Endothelial cell of hepatic sinusoid (primary cell): ENCODE data around the gene DTNB.

Experiments used
- in situ Hi-C: cut with HindIII; loops from 2 replicates; pipeline ENCODE4 v1.10.0; 2017; ENCODE audit warnings: low sequenced_read_pairs

Gene DTNB

GRCh38 chr2:25358249-25358815 is 315.0 kb downstream of the DTNB start:
- in situ Hi-C loops, result no loop called here

- in situ Hi-C loops, result no loop called here
Measured at GRCh38 chr2:25356088-25356487, 317.3 kb downstream of the DTNB start.

GRCh38 chr2:25355270-25355669 is 318.1 kb downstream of the DTNB start:
- in situ Hi-C loops, result no loop called here

DNA sequence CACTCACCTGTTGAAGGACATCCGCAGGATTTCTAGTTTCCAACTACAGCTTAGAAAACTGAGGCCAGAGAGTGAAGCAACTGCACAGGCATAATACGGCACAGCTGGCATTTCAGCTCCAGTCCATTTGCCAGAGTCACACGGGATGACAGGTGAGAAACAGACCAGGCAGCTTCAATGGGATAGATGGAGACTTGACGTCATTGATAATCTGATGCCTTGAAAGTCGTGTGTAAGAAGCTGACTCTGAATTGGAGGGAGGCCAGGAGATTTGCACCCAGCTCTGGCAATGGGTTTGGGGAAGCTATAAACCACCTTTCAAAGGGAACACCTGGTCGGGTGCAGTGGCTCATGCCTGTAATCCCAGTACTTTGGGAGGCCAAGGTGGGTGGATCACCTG is 319.3 kb downstream of the DTNB start:
- in situ Hi-C loops, result no loop called here

GRCh38 chr2:25349397-25349796 is 324.0 kb downstream of the DTNB start:
- in situ Hi-C loops, result no loop called here

DNA sequence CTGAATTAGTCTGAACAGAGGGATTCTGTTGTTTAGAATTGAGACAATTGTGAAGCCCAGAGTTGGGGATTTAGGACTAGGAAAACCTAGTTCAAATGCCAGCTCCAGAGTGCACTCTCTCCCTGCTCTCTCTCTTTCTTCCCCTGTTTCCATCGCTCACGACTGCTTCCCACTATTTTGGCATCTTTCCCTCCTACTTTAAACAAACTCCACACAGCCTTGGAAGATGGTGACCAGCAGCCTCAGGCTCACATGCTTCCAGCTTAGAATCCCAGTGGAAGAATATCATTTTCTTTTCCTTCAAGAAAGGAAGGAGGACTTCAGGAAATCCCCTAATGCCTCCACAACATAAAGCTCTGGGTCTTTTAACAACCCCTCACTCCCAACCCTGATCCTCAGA is 325.5 kb downstream of the DTNB start:
- in situ Hi-C loops, result no loop called here

DNA sequence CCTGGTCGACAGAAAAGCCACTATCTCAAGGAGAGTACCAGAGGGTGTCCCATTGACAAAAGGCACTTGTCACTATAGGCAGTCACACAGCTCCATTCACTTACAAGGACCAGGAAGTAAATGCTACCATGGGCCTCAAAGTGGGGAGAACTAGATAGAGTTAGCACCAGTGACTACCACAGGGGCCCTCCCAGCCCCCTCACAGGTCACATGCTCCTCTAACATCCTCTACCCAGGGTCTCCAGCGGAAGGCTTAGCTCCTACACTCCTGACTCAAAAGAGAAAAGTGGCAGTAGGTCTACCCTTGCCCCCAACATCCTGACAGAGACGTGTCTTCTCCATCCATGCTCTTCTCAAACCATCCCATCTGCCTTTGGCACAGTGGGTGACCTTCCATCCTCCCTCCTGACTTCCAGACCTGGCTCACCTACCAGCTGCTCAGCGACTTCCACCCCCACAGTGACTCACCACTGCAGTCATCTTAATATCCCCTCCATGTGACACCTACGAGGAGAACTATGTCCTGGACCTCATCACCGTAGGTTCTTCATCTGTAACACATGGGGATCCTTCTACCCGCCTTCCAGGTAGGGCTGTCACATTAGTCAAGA is 326.1 kb downstream of the DTNB start:
- in situ Hi-C loops, result no loop called here

- in situ Hi-C loops, result loop anchor here (5.0 kb wide), 1 partner anchor 56 kb away; no protein-coding TSS in a partner anchor
Measured at GRCh38 chr2:25343187-25343825, 330.1 kb downstream of the DTNB start.

- in situ Hi-C loops, result loop anchor here (5.0 kb wide), 1 partner anchor 55 kb away; no protein-coding TSS in a partner anchor
Measured at GRCh38 chr2:25342372-25343186, 330.8 kb downstream of the DTNB start.

- in situ Hi-C loops, result loop anchor here (5.0 kb wide), 1 partner anchor 55 kb away; no protein-coding TSS in a partner anchor
Measured at GRCh38 chr2:25341753-25342371, 331.5 kb downstream of the DTNB start, which contains the start of gene DNMT3A. TSS of gene DNMT3A (minus strand) at chr2:25341925. CDS start at chr2:25313984, 27,941 bp downstream.

DNA sequence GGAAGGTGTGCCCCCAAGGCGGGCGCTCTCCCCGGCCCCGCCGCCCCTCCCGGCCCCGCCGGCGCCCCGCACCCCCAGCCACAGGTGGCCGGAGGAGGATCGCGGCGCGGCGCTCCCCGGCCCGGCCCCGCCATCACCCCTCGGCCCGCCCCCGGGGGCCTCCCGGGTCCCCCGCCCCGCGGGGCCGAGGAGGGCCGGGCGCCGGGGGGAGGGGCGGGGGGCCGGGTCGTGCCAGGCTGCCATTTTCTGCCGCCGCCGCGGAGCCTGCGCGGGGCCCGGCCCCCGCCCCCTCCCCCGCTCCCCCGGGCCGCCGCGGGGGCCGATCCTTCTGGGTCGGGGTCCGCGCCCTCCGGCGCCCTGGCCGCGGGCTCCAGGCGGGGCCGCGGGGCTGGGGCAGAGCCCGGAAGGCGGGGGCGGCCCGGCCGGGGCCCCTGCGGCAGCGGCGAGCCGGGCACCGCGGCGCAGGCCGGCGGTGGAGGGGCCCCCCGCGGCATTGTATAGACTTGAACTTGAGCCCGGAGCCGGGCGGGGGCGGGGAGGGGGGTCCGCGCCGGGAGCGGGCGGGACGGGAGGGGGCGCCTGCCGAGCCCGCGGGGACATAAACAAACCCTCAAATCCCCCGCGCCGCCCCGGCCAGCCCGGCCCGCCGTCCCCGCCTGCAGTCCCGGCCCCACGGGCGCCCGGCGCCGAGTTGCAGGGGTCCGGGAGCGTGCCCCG is 332.2 kb downstream of the DTNB start:
- in situ Hi-C loops, result loop anchor here (5.0 kb wide), 1 partner anchor 54 kb away; no protein-coding TSS in a partner anchor

DNA sequence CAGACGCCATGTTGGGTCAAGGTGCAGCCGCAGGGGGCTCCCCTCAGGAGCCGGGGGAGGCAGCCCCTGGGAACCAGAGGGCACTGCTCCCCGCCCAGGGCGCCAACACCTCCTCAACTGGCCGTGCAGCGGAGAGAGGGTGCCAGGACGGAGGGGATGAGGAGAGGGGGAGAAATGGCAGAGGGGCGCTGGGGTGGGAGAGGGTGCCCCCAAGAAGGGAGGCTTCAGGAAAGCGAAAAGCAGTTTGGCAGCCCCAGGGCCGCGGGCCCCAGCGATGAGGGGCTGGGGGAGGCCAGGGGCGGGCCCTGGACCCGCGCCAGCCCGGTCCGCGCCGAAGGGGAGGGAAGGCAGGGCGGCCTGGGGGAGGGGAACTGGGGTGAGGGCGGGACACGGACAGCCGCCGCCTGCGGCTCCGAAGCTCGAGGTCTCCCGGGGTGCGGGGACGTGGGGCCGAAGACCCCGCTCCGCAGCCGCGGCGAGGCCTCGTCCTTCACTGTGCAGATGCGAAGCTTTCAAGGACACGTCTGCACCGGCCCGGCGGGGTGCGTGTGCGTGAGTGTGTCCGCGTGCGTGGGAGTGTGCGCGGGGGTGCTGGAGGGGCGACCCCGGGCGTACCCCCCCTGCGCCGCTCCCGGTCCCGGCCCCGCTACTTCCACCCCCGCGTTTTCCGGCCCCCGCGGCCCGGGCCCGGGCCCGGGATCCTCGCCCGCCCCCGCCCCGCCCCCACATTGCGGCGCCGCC is 333.0 kb downstream of the DTNB start:
- in situ Hi-C loops, result loop anchor here (5.0 kb wide), 1 partner anchor 53 kb away; no protein-coding TSS in a partner anchor

DNA sequence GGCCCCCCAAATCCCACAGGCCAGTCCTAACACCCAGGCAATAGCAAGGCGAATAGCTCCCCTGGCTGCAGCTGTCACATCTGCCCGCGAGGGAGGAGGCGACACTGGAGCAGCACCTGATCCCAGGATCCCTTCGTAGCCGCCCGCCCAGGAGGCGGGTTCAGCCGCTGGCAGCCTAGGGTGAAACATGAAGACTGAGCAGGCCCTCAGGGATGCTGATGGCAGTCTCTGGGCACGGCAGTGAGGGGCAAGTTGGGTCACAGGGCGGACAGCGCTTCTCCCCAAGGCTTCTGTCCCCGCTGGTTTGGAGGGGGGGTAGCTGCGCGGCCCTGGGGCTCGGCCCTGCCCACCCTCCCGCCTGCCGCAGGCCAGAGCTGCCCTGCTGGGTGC is 333.6 kb downstream of the DTNB start:
- in situ Hi-C loops, result loop anchor here (5.0 kb wide), 1 partner anchor 52 kb away; no protein-coding TSS in a partner anchor

GRCh38 chr2:25339211-25339674 is 334.1 kb downstream of the DTNB start:
- in situ Hi-C loops, result no loop called here

DNA sequence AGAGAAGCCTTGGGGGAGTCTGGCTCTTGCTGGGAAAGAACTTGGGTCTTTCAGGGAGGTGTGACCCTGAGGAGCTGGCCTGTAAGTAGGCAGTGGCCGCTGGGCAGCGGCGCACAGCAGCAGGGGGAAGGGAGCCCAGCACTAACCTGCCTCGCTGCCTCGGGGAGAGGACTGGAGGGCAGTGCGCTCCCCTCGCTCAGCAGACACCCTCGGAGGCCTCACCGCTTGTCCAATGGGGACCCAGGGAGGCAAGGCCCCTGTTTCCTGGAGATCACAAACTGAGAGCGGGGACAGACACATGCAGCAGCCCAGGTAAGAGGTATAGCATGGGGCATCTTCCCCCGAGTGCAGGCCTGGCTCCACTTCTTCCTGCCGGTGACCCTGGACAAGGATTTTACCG is 335.0 kb downstream of the DTNB start:
- in situ Hi-C loops, result no loop called here

GRCh38 chr2:25337891-25338290 is 335.5 kb downstream of the DTNB start:
- in situ Hi-C loops, result no loop called here

DNA sequence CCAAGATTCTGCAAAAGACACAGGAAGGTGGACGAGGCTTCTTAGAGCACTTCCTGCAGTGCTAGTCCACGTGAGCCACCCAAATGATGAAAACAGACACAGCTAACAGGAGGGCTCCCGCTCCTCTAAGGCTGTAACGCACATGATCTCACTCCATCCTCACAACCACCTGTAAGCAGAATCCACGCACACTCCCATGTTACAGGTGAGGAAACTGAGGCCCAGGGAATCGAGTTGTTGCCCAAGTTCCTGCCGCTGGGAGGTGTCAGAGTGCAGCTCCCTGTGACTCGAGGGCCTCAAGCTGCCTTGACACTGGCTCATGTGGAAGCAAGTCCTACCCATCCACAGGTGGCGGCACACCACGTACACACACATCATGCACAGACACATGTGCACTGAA is 336.1 kb downstream of the DTNB start:
- in situ Hi-C loops, result no loop called here

DNA sequence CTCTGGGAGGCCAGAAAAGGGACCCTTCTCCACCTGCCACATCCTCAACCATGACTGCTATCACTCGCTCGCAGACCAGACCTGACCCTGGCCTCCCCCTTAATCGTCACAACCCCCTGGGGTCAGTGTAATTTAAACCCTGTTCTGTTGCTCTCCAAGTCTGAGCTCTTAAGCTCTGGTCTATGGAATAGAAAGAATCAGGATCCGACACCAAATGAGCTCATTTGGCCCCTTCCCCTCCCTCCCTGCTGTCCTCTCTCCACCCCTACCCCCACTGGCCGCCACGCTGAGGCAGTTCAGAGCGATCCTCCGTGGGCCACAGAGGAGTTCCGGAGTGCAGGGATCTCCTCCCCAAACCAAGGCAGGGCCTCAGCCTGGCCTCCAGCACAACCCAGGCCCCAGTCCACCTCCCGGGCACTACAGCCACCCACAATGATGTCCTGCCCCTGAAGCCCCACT is 337.0 kb downstream of the DTNB start:
- in situ Hi-C loops, result no loop called here

DNA sequence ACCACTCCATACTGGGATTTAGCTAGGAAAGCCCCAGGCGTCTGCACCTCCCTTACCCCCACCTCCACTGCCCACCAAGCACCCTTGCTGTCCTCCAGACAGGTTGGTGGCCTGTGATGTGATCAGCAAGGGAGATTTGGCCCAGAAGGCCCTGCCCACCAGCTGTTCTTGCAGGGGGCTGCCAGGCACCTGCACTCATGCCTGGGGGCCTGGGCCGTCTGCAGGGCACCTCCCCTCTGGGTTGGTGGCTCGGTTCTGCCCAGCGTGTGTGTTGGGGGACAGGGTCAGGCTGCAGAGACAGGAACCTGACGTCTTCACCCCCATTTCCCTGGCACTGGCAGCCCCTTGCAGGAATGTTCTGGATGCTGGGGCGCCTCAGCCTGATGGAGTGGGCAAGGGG is 337.4 kb downstream of the DTNB start:
- in situ Hi-C loops, result no loop called here
